Skeletal muscle satellite cell (primary cell): ENCODE data around the gene CAMTA1.

ENCODE experiments used
- H3K27me3 ChIP-seq: 2 replicates; pipeline ENCODE4 v1.7.0; 2013; ENCODE audit warnings: low read length; ENCODE audit not compliant: control insufficient read depth, insufficient read depth
- H3K36me3 ChIP-seq: 2 replicates; pipeline ENCODE4 v1.7.0; 2013; ENCODE audit warnings: mild to moderate bottlenecking, control low read depth, low read length; ENCODE audit not compliant: insufficient read depth
- H3K4me1 ChIP-seq: 2 replicates; pipeline ENCODE4 v1.7.0; 2013; ENCODE audit warnings: low read length; ENCODE audit not compliant: control insufficient read depth, insufficient read depth
- H3K4me2 ChIP-seq: 2 replicates; pipeline ENCODE4 v1.7.0; 2013; ENCODE audit warnings: mild to moderate bottlenecking, low read length
- H3K4me3 ChIP-seq: 2 replicates; pipeline ENCODE4 v1.7.0; 2013; ENCODE audit warnings: low read length
- H3K9ac ChIP-seq: 2 replicates; pipeline ENCODE4 v1.7.0; 2013; ENCODE audit warnings: mild to moderate bottlenecking, low read depth, low read length, moderate library complexity
- H3K9me3 ChIP-seq: replicated peaks from 2 replicates; pipeline ENCODE4 v1.7.0; 2013; ENCODE audit warnings: mild to moderate bottlenecking, control low read depth, low read length

Gene CAMTA1

DNA sequence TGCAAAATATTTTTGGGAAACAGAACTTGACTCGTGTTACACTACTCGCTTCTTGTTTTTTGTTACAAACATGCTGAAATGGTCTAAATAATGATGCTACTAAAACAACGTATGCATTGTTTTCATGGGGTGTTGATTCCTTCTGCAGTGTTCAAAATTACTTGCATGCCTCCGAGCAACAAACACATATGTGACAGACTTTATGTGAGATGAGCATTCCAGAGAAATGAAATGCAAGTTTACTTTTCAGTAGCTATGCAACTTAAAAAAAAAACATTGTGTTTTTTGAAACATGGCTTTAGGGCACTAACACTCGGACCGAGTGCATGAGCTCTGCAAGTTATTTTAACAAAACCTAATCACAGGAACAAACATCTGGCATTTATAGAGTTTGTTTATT, 84.8 kb downstream of the CAMTA1 start:
- no peak overlapping the region for H3K4me2 ChIP-seq
- H3K36me3 ChIP-seq = peaks cover 7% of the 10 kb centered on the region
- no peaks in the 10 kb centered on the region for H3K27me3 ChIP-seq
- peaks cover 51% of the 10 kb centered on the region for H3K4me1 ChIP-seq
- no peak overlapping the region for H3K4me3 ChIP-seq
- H3K9me3 ChIP-seq = no peaks in the 10 kb centered on the region
- no peak overlapping the region for H3K9ac ChIP-seq

DNA sequence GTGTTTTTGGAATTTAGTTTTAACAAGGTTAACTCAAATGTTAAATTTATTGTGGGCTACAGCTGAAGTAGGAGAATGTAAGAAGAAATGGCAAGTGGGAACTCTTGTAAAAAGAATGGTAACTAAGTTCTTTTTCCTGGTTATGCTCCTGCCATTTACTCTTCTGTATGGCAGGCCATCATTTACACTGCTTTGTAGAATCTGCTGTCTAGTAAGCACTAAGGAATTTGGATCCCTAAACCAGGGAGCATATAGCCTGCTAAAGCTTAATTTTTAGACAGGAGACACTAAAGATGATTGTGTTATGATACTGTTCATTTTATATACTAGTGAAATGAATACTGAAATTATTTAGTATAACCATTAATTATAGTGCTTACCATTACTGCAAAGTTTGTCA, 85.3 kb downstream of the CAMTA1 start:
- Histone ChIP-seq H3K4me2 (no peak overlapping the region), H3K4me1 (peaks cover 51% of the 10 kb centered on the region), H3K27me3 (no peaks in the 10 kb centered on the region), H3K4me3 (no peak overlapping the region), H3K36me3 (peaks cover 7% of the 10 kb centered on the region), H3K9me3 (no peaks in the 10 kb centered on the region), H3K9ac (no peak overlapping the region)

DNA sequence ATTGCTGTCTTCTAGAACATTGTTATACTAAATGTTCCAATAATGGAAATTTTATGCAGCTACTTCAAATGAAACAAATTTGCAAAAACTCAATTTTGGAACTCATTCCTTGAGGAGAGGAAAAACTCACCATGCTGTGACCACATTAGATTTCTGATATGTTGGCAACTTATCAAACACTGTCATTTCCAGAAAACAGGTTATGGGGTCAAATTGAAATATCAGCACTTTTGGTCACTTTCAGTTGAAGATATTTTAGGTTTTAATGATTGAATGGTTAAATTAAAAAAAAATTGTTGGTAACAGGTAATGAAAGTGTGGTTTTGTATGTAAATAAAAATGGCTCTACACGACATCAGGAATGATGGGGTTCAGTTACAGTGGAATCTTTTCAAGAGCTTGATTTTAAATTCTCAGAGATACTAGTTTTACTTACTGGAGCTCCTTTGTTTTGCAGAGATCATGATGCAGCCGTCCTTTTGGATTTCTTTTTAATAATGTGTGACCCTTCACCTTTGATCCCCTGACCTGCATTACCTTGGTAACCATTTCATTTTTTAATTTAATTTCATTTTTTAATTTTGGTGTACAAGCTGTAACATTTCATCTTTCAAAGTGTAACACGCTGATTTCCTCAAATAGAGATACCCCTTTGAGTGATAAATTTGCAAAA, 86.2 kb downstream of the CAMTA1 start:
- no peaks in the 10 kb centered on the region for H3K9me3 ChIP-seq
- no peak overlapping the region for H3K4me2 ChIP-seq
- no peak overlapping the region for H3K4me3 ChIP-seq
- H3K4me1 ChIP-seq = peaks cover 51% of the 10 kb centered on the region
- H3K9ac ChIP-seq = no peak overlapping the region
- peaks cover 7% of the 10 kb centered on the region for H3K36me3 ChIP-seq
- H3K27me3 ChIP-seq = no peaks in the 10 kb centered on the region

DNA sequence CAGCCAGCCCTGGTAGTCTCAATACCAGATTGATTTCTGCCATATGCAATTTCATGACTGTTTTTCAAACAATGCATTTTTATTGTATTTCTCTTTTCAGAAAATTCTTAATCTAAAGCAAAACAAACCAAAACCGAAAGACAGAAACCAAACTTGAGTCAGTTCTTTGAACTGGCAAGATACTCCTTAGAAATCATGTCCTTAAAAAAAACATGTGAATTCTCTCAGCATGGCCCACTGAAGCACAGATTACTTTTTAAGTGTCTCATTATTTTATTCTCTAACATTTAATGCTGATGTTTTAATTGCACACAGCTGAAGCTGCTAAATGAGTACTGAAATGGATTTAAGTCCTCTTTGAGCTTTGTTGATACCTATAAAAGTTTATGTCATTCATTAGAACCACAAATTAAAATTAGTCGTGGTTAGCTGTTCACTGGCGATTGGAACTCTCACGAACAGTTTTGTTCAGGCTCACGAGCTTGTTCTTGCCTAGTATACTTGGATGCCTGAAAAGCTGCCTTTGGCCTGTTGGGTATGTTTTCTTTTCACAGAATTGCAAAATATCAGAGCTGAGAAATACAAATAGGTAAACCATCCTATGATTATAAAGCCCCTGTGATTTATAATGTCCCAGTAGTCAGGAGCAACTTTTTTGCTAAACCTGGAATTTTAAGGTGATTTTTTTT, 87.5 kb downstream of the CAMTA1 start:
- H3K4me1 ChIP-seq = peaks cover 51% of the 10 kb centered on the region
- no peak overlapping the region for H3K4me3 ChIP-seq
- no peaks in the 10 kb centered on the region for H3K9me3 ChIP-seq
- no peaks in the 10 kb centered on the region for H3K27me3 ChIP-seq
- H3K36me3 ChIP-seq = peaks cover 7% of the 10 kb centered on the region
- H3K9ac ChIP-seq = peak overlapping the region; percentile 33
- H3K4me2 ChIP-seq = peak overlapping the region; percentile 56

DNA sequence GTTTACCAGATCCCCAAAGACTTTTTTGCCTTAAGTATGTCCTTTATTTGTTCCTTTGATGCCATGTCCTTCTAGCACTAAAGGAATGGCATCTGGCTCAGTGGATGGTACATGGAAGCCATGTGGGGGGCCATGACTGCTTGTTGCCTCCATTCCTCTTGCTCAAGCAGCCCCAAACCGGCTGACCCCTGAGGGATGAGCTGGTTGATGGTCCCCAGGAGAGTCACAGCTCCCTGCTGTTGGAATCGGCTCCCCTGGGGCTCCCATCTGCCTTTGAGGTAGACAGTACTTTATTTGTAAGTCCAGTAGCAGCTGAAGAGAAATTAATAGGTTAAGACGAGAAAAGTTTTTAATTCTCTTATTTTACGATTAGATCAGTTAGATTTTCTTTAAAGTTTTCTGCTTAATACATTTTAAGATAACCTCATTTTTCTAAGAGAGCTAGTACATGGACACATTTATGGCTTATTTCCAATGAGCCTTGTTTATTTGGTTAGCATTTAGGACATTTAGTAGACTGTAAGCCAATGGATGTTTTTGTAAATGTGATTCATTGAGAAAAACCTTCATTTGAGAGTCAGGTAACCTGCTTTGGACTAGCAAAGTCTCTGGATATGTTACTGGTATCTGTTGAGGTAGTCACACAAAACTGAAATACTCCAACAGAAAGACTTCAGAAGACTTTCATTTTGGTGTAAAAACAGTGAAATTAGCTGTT, 88.2 kb downstream of the CAMTA1 start:
- Histone ChIP-seq H3K9ac (peak overlapping the region; percentile 33), H3K4me1 (peaks cover 51% of the 10 kb centered on the region), H3K4me2 (peak overlapping the region; percentile 56), H3K9me3 (no peaks in the 10 kb centered on the region), H3K36me3 (peaks cover 7% of the 10 kb centered on the region), H3K4me3 (no peak overlapping the region), H3K27me3 (no peaks in the 10 kb centered on the region)

DNA sequence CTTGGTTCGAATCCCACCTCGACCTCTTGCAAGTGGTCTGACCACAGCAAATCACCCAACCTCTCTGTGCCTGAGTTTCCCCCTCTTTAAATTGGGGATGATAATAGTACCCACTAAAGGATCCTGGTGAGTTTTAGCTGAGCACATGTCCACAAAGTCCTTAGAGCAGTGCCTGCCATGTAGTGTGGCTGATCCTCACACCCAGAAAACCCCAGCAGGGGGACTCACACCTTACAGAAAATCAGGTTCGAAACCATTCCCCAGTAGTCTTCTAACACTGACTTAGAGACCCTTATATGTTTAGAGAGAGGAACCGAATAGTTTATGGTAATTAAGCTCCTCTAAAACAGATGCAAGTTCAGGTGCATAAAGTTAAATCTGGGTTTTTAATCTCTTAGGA, 89.0 kb downstream of the CAMTA1 start:
- peaks cover 7% of the 10 kb centered on the region for H3K36me3 ChIP-seq
- no peaks in the 10 kb centered on the region for H3K27me3 ChIP-seq
- no peak overlapping the region for H3K4me3 ChIP-seq
- peaks cover 49% of the 10 kb centered on the region for H3K4me1 ChIP-seq
- no peaks in the 10 kb centered on the region for H3K9me3 ChIP-seq
- H3K4me2 ChIP-seq = peak overlapping the region; percentile 56
- no peak overlapping the region for H3K9ac ChIP-seq

DNA sequence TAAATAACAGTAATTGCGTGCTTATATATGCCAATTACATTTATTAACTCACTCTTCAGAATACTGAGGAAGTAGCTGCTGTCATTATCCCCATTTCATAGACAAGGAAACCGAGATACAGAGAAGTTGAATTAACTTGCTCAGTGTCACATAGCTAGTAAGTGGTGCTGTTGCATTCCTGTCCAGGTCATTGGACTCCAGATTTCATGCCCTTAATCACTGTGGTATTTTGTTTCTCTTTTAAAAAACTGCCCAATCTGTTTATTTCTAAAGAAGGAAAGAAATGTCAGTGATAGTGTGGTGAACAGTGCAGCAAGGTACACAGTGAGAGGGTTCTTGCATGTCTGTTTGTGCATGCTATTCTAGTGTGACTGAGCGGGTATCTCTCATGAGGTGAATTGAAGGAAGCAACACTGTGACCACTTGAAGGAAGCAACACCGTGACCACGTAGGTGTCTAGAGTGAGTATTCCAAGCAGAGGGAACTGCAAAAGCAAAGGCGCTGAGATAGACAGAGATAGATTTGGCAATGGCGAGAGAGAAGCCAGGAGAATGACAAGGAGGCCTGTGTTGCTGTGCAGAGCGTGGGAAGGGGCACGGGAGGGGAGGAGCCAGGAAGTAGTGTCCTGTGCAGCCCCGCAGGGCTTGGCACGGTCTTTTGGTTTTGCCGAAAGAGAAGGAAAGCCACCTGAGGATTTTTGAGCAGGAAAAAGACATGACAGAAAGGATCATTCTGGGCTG, 95.9 kb downstream of the CAMTA1 start:
- H3K4me3 ChIP-seq = no peak overlapping the region

DNA sequence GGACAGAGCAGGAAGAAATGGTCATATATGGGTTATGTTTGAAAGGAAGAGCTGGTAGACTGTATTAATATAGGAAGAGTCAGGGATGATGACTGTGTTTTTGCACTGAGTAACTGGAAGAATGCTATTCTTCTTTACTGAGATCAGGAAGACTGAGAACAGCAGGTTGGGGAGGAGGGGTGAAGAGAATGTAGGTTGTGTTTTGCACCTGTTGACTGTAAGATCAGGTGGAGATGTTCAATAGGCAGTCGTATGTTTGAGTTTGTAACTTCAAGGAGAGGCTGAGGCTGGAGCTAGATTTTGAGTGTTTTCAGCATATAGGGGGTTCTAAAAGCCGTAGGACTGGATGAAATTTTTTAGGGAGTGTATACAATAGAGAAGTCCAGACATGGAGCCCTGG, 97.2 kb downstream of the CAMTA1 start:
- Histone ChIP-seq H3K4me2 (no peak overlapping the region), H3K9ac (no peak overlapping the region), H3K36me3 (no peaks in the 10 kb centered on the region), H3K4me1 (no peaks in the 10 kb centered on the region), H3K9me3 (no peaks in the 10 kb centered on the region), H3K27me3 (no peaks in the 10 kb centered on the region), H3K4me3 (no peak overlapping the region)

More for the DNA sequence above, 95.9 kb downstream of the CAMTA1 start:
- H3K4me2 ChIP-seq = no peak overlapping the region
- H3K4me1 ChIP-seq = no peaks in the 10 kb centered on the region
- H3K9ac ChIP-seq = no peak overlapping the region
- H3K36me3 ChIP-seq = no peaks in the 10 kb centered on the region
- no peaks in the 10 kb centered on the region for H3K9me3 ChIP-seq
- H3K27me3 ChIP-seq = no peaks in the 10 kb centered on the region

DNA sequence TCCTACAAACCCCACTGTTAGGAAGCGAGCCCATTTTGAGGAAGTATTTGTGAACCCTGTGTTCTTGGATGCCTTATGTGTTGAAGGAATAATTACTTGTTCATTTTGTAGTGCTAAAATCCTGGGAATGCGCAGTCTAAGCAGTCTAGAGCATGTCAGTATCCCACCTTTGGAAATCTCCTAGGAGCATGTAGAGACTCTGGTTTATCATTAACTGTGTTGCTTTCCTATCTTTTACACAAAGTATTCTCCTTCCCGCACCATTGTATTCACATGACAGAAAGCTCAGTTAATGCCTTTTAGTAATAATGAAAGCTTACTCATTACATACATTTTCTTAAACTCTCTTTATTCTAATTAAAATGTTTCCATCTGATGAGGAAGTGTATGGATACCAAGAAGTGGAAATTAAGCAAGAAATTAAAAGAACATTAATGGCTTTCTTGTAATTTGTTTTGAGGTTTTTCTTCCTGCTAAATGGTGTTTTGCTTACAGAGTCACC, 99.4 kb downstream of the CAMTA1 start:
- Histone ChIP-seq H3K4me3 (no peak overlapping the region), H3K27me3 (no peaks in the 10 kb centered on the region), H3K9me3 (no peaks in the 10 kb centered on the region), H3K4me2 (no peak overlapping the region), H3K4me1 (no peaks in the 10 kb centered on the region), H3K36me3 (no peaks in the 10 kb centered on the region), H3K9ac (no peak overlapping the region)

DNA sequence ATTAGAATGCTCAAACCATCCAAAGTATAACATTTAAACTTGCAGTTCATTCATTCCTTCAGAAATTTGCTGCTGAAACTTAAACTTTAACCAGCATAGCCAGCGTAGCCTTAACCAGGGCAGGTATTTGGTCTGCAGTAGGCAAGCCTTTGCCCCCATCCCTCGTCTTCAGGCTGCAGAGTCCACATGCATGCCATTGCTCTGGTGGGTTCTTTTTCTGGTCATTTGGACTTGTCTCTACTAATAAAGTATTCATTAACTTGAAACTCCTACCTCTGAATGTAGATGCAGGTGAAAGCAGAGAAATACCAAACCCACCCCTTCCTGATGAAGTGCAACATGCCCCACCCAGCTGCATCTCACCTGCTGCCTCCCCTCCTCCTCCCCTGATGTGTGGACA, 100.2 kb downstream of the CAMTA1 start:
- Histone ChIP-seq H3K4me1 (no peaks in the 10 kb centered on the region), H3K9ac (no peak overlapping the region), H3K4me2 (no peak overlapping the region), H3K4me3 (no peak overlapping the region), H3K27me3 (no peaks in the 10 kb centered on the region), H3K36me3 (no peaks in the 10 kb centered on the region), H3K9me3 (no peaks in the 10 kb centered on the region)

DNA sequence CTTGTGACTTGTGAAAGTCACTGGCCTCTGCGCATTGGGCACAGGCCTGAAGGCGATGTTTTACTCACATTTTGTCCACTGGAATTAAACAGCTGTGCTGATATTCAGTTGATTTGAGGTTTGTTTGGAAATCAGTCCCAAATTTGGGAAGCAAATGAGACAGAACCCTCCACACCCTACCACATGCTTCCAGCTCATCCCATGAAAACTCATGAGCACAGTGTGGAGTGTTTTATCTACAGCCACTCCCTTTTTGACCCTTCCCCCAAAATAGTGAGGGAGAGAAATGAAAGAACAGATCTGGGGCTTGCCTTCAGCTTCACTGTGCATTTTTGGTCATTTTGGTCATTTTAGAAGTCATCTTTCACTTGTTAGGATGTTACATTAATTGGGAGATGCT, 101.3 kb downstream of the CAMTA1 start:
- Histone ChIP-seq H3K9ac (no peak overlapping the region), H3K27me3 (no peaks in the 10 kb centered on the region), H3K4me2 (no peak overlapping the region), H3K4me1 (peaks cover 2% of the 10 kb centered on the region), H3K9me3 (no peaks in the 10 kb centered on the region), H3K4me3 (no peak overlapping the region), H3K36me3 (no peaks in the 10 kb centered on the region)
